ENCODE results near the gene MYO7A.

Gene MYO7A

DNA sequence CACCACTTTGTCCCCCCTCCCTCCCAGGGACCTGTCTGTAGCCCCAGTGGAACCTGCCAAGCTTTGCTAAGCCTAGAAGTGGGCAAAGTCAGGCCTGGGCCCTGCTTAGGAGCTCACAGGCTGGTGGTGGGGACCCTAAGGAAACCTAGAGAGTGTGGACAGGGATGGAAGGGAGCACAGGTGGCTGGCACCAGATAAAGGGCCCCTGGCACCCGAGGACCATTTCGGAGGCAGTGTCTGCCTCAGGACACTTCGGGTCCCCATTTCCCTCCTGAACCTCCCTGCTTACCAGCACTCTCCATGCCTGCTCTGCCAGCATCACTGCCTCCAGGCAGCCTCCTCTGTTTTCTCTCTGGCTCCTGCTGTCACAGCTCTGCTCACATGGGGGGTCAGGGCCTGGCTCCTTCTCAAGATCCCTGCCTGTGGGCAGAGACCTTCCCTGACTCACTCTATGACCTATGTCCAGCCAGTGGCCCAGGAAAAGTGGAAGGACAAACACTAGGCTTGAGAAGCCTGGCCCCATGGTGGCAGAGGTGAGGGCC, 39.0 kb upstream of the MYO7A start:
- no peak overlapping the region for H3K27ac ChIP-seq
- TF ChIP-seq CTCF (IDR thresholded peaks at IDR 0.05) (no peak), ZFX (IDR thresholded peaks at IDR 0.05; ENCODE audit: borderline replicate concordance) (no peak)

DNA sequence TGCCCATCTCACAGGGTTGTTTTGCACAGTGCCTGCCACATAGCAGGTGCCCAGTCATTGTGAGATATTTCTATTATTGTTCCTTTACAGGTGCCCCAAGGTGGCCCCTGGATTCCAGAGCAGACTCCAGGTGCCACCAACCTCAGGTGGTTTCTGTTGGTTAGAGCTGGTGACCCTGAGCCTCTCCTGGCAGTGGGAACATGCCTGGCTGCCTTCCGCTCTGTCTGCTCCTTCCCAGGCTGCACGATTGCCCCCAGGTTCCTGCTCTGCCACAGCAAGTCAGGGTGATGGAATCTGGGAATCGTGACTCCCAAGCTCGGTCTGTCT, 38.0 kb upstream of the MYO7A start:
- H3K27ac ChIP-seq: no peak overlapping the region
- TF ChIP-seq CTCF (IDR thresholded peaks at IDR 0.05): no peak
- TF ChIP-seq ZFX (IDR thresholded peaks at IDR 0.05; ENCODE audit: borderline replicate concordance): no peak

DNA sequence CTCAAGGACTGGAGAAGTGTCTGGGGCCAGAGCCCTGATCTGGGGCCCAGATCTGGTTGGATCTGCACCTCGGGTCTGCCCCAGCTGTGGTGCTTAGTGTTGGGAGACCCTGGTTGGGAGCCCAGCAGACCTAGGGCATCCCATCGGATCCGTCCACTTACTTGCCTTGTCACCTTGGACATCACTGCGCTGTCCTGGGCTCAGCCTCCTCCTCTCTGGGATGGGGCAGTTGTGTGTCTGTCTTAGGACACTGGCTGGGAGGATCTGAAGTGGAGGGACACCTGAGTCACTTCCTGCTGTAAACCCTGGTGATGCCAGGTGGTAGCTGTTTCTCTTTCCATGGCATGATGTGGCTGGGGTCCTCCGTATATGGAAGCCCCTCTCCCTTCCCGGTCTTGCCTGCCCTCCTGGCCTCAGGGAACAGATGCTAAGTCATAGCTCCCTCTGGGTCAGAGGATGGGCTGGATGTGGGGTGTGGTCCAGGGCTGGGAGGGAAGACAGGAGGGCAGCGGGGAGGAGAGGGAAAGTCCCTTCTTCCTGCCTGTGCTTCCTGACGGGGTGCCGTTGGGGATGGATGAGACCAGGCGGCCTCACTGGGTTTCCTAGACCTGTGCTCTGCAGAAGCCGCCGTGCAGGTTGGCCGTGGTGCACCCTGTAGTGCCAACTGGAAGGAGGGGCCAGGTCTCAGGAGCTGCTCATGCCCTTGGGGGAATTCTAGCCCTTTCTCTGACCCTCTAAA, 37.5 kb upstream of the MYO7A start:
- no peak overlapping the region for H3K27ac ChIP-seq
- TF ChIP-seq CTCF (IDR thresholded peaks at IDR 0.05) (no peak), ZFX (IDR thresholded peaks at IDR 0.05; ENCODE audit: borderline replicate concordance) (no peak)

- H3K27ac ChIP-seq: no peak overlapping the region
- TF ChIP-seq ZFX (IDR thresholded peaks at IDR 0.05; ENCODE audit: borderline replicate concordance) (no peak), CTCF (IDR thresholded peaks at IDR 0.05) (peak; percentile 92)
These were observed 36.7 kb upstream of the MYO7A start for GRCh38 chr11:77091146-77091940.

GRCh38 chr11:77092382-77092781, 35.7 kb upstream of the MYO7A start:
- no peak for TF ChIP-seq CTCF (IDR thresholded peaks at IDR 0.05)
- no peak for TF ChIP-seq ZFX (IDR thresholded peaks at IDR 0.05; ENCODE audit: borderline replicate concordance)

GRCh38 chr11:77093056-77093891, 34.8 kb upstream of the MYO7A start:
- no peak overlapping the region for H3K27ac ChIP-seq
- TF ChIP-seq CTCF (IDR thresholded peaks at IDR 0.05) (no peak), ZFX (IDR thresholded peaks at IDR 0.05; ENCODE audit: borderline replicate concordance) (no peak)

More at GRCh38 chr11:77092382-77092781, 35.7 kb upstream of the MYO7A start:
- no peak overlapping the region for H3K27ac ChIP-seq
